B cell (primary cell): ENCODE data around the gene YJU2.

Source experiments
- EZH2 ChIP-seq: IDR thresholded peaks from 2 replicates; pipeline ENCODE4 v1.6.1; 2012; ENCODE audit warnings: borderline replicate concordance, low read depth, mild to moderate bottlenecking, moderate library complexity, low read length; ENCODE audit not compliant: insufficient read depth, poor library complexity, severe bottlenecking
- TF ChIP-seq, protein P1 (sequence below): fragments of 200-600 bp; IDR thresholded peaks from one replicate; pipeline ENCODE4 v1.8.0; 2022; ENCODE audit warnings: antibody characterized with exemption, mild to moderate bottlenecking

DNA sequence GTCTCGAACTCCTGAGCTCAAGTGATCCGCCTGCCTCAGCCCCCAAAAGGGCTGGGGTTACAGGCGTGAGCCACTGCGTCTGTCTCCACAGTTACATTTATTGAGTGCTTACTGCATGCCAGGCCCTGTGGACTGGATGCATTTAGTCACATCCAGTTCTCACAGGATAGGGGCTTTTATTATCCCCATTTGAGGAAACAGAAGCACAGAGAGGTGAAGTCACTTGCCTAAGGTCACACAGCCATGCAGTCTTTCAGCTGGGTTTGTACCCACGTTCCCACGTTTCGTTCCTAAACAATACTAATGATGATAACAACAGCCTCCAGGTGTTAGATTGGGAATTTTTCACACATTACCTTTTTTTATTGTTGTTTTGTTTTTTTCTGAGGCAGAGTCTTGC is 26.7 kb upstream of the YJU2 start:
- TF ChIP-seq, protein P1, sequence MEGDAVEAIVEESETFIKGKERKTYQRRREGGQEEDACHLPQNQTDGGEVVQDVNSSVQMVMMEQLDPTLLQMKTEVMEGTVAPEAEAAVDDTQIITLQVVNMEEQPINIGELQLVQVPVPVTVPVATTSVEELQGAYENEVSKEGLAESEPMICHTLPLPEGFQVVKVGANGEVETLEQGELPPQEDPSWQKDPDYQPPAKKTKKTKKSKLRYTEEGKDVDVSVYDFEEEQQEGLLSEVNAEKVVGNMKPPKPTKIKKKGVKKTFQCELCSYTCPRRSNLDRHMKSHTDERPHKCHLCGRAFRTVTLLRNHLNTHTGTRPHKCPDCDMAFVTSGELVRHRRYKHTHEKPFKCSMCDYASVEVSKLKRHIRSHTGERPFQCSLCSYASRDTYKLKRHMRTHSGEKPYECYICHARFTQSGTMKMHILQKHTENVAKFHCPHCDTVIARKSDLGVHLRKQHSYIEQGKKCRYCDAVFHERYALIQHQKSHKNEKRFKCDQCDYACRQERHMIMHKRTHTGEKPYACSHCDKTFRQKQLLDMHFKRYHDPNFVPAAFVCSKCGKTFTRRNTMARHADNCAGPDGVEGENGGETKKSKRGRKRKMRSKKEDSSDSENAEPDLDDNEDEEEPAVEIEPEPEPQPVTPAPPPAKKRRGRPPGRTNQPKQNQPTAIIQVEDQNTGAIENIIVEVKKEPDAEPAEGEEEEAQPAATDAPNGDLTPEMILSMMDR: no peak
- no peak for TF ChIP-seq EZH2
